GM04504 (cell line): ENCODE measurements around the gene ADAMTS5.

Experiments used
- DNase-seq: peaks from one replicate; pipeline ENCODE4 v3.0.0-alpha.2; 2012; ENCODE audit warnings: low read depth

Gene ADAMTS5

GRCh38 chr21:26967062-26967913 lies at the start of gene ADAMTS5:
Gene ADAMTS5, minus strand, starts transcription at chr21:26967088. Its CDS starts 697 bp downstream, at chr21:26966391.
- DNase-seq: peak; percentile 81

GRCh38 chr21:27001526-27001925 lies 34.6 kb upstream of the ADAMTS5 start:
- DNase-seq: no peak

- no peak for DNase-seq
Measured at GRCh38 chr21:26983576-26983975, 16.7 kb upstream of the ADAMTS5 start.

GRCh38 chr21:26982767-26983166 lies 15.9 kb upstream of the ADAMTS5 start:
- no peak for DNase-seq

GRCh38 chr21:26977746-26978145 lies 10.9 kb upstream of the ADAMTS5 start:
- DNase-seq: no peak

GRCh38 chr21:26973226-26973625 lies 6.3 kb upstream of the ADAMTS5 start:
- DNase-seq: no peak

- DNase-seq: no peak
Measured at GRCh38 chr21:26972192-26972591, 5.3 kb upstream of the ADAMTS5 start.

- no peak for DNase-seq
Measured at GRCh38 chr21:26969971-26970725, 3.3 kb upstream of the ADAMTS5 start.

- DNase-seq: no peak
Measured at GRCh38 chr21:26966649-26967061, 233 bp downstream of the ADAMTS5 start.

- DNase-seq: no peak
Measured at GRCh38 chr21:26965907-26966581, 844 bp downstream of the ADAMTS5 start.

- DNase-seq: no peak
Measured at GRCh38 chr21:26965040-26965906, 1.6 kb downstream of the ADAMTS5 start.

GRCh38 chr21:26964170-26964778 lies 2.6 kb downstream of the ADAMTS5 start:
- peak; percentile 75 for DNase-seq

GRCh38 chr21:26962621-26963181 lies 4.2 kb downstream of the ADAMTS5 start:
- no peak for DNase-seq

GRCh38 chr21:26961698-26962097 lies 5.2 kb downstream of the ADAMTS5 start:
- DNase-seq: no peak

GRCh38 chr21:26958788-26959187 lies 8.1 kb downstream of the ADAMTS5 start:
- no peak for DNase-seq

- no peak for DNase-seq
Measured at GRCh38 chr21:26956813-26957212, 10.1 kb downstream of the ADAMTS5 start.

GRCh38 chr21:26956216-26956615 lies 10.7 kb downstream of the ADAMTS5 start:
- no peak for DNase-seq

- DNase-seq: no peak
Measured at GRCh38 chr21:26954662-26955121, 12.2 kb downstream of the ADAMTS5 start.

- DNase-seq: no peak
Measured at GRCh38 chr21:26952374-26953066, 14.4 kb downstream of the ADAMTS5 start.

GRCh38 chr21:26949830-26950229 lies 17.1 kb downstream of the ADAMTS5 start:
- no peak for DNase-seq
